ENCODE results near the gene TFDP2. TPM values are rescaled to one million over a fixed set of nuclear protein-coding genes. Genes with fewer than 3 reads are reported as not detected.
"Not testable (repeated sequence)": the region's sequence is repeated elsewhere in the genome, so short reads cannot be mapped to it uniquely, and the experiment has no call there.

TFDP2 gene
- total and polyA plus RNA-seq, 7 donors, result 14.3 to 74.8 (median 52.3) TPM

- H3K36me3 ChIP-seq, result no peaks in the 10 kb centered on the region
- 49 to 63% methylated on average over 2 of the region's 2 CpGs for WGBS, 2 donors
- intact Hi-C loops (cut with DNase I), result no loop called here
- H3K27me3 ChIP-seq, result no peaks in the 10 kb centered on the region
- no peak for TF ChIP-seq EP300 (IDR thresholded peaks at IDR 0.05)
- no peak for TF ChIP-seq POLR2AphosphoS5 (IDR thresholded peaks at IDR 0.05)
- no peak for TF ChIP-seq POLR2A (IDR thresholded peaks at IDR 0.05)
- no peak for TF ChIP-seq CTCF (IDR thresholded peaks at IDR 0.05)
- no peak for DNase-seq
- H3K27ac ChIP-seq, result no peak overlapping the region
- no peak overlapping the region for H3K4me3 ChIP-seq
- H3K9me3 ChIP-seq, result no peaks in the 10 kb centered on the region
- no peaks in the 10 kb centered on the region for H3K4me1 ChIP-seq
Observed at GRCh38 chr3:142095841-142096240, 53.5 kb downstream of the TFDP2 start.

- H3K27me3 ChIP-seq; H3K27ac ChIP-seq; intact Hi-C loops (cut with DNase I); H3K4me1 ChIP-seq; H3K36me3 ChIP-seq; DNase-seq; H3K4me3 ChIP-seq; H3K9me3 ChIP-seq: not testable (repeated sequence)
- WGBS, 2 donors, result 94 to 95% methylated on average over 5 of the region's 5 CpGs
Observed at GRCh38 chr3:142088925-142089324, 60.4 kb downstream of the TFDP2 start.

- WGBS, 2 donors, result 91 to 95% methylated on average over 5 of the region's 5 CpGs
- Histone ChIP-seq H3K36me3 (no peaks in the 10 kb centered on the region), H3K9me3 (peaks cover 0 to 3% (median 0%) of the 10 kb centered on the region in 4 donors), H3K4me3 (no peak overlapping the region), H3K4me1 (no peaks in the 10 kb centered on the region), H3K27ac (no peak overlapping the region), H3K27me3 (no peaks in the 10 kb centered on the region)
- DNase-seq, result no peak
- TF ChIP-seq EP300 (IDR thresholded peaks at IDR 0.05), result no peak
- no peak for TF ChIP-seq CTCF (IDR thresholded peaks at IDR 0.05)
- no peak for TF ChIP-seq POLR2A (IDR thresholded peaks at IDR 0.05)
- no peak for TF ChIP-seq POLR2AphosphoS5 (IDR thresholded peaks at IDR 0.05)
- intact Hi-C loops (cut with DNase I), result no loop called here
Observed at GRCh38 chr3:142088522-142088921, 60.8 kb downstream of the TFDP2 start.

- no peak for TF ChIP-seq POLR2AphosphoS5 (IDR thresholded peaks at IDR 0.05)
- no peak for TF ChIP-seq POLR2A (IDR thresholded peaks at IDR 0.05)
- TF ChIP-seq EP300 (IDR thresholded peaks at IDR 0.05), result no peak
- no peak for TF ChIP-seq CTCF (IDR thresholded peaks at IDR 0.05)
- Histone ChIP-seq H3K4me3 (no peak overlapping the region), H3K27ac (no peak overlapping the region), H3K27me3 (no peaks in the 10 kb centered on the region), H3K4me1 (no peaks in the 10 kb centered on the region), H3K36me3 (no peaks in the 10 kb centered on the region), H3K9me3 (peaks cover 0 to 3% (median 0%) of the 10 kb centered on the region in 4 donors)
- intact Hi-C loops (cut with DNase I), result no loop called here
- WGBS, 2 donors, result 87 to 89% methylated on average over 1 of the region's 1 CpG
- no peak for DNase-seq
Observed at GRCh38 chr3:142087676-142088075, 61.7 kb downstream of the TFDP2 start.

GRCh38 chr3:142086581-142087090 is 62.7 kb downstream of the TFDP2 start:
- H3K4me3 ChIP-seq, result no peak overlapping the region
- H3K9me3 ChIP-seq, result peaks cover 0 to 3% (median 0%) of the 10 kb centered on the region in 4 donors
- no peaks in the 10 kb centered on the region for H3K4me1 ChIP-seq
- TF ChIP-seq EP300 (IDR thresholded peaks at IDR 0.05) (no peak), POLR2AphosphoS5 (IDR thresholded peaks at IDR 0.05) (no peak), POLR2A (IDR thresholded peaks at IDR 0.05) (no peak), CTCF (IDR thresholded peaks at IDR 0.05) (no peak)
- no peaks in the 10 kb centered on the region for H3K27me3 ChIP-seq
- intact Hi-C loops (cut with DNase I), result no loop called here
- no peaks in the 10 kb centered on the region for H3K36me3 ChIP-seq
- no peak overlapping the region for H3K27ac ChIP-seq
- DNase-seq, result no peak
- 19 to 67% methylated on average over 2 of the region's 2 CpGs for whole genome bisulfite sequencing, 2 donors
